Measurements from ENCODE around the gene PREX1. TPM values are rescaled to one million over a fixed set of nuclear protein-coding genes. Genes with fewer than 3 reads are reported as not detected.
A peak's percentile ranks its signal among the peaks of the same experiment; 100 is the strongest.

PREX1 gene
- total RNA-seq, 4 donors from 2014 or later = 9.9 to 150 (median 18.4) TPM

GRCh38 chr20:48629069-48629959, 198.5 kb downstream of the PREX1 start:
- H3K27me3 ChIP-seq = no peaks in the 10 kb centered on the region
- TF ChIP-seq, protein P1, sequence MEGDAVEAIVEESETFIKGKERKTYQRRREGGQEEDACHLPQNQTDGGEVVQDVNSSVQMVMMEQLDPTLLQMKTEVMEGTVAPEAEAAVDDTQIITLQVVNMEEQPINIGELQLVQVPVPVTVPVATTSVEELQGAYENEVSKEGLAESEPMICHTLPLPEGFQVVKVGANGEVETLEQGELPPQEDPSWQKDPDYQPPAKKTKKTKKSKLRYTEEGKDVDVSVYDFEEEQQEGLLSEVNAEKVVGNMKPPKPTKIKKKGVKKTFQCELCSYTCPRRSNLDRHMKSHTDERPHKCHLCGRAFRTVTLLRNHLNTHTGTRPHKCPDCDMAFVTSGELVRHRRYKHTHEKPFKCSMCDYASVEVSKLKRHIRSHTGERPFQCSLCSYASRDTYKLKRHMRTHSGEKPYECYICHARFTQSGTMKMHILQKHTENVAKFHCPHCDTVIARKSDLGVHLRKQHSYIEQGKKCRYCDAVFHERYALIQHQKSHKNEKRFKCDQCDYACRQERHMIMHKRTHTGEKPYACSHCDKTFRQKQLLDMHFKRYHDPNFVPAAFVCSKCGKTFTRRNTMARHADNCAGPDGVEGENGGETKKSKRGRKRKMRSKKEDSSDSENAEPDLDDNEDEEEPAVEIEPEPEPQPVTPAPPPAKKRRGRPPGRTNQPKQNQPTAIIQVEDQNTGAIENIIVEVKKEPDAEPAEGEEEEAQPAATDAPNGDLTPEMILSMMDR (IDR thresholded peaks at IDR 0.05) = no peak
- TF ChIP-seq POLR2A (IDR thresholded peaks at IDR 0.05) = no peak
- no peaks in the 10 kb centered on the region for H3K9me3 ChIP-seq
- no peak overlapping the region for H3K4me3 ChIP-seq
- no peak overlapping the region for H3K27ac ChIP-seq
- H3K4me1 ChIP-seq = no peaks in the 10 kb centered on the region
- peak in 1 of 3 donors; percentile 33 for DNase-seq
- H3K36me3 ChIP-seq = peaks cover 0 to 30% (median 0%) of the 10 kb centered on the region in 3 donors

DNA sequence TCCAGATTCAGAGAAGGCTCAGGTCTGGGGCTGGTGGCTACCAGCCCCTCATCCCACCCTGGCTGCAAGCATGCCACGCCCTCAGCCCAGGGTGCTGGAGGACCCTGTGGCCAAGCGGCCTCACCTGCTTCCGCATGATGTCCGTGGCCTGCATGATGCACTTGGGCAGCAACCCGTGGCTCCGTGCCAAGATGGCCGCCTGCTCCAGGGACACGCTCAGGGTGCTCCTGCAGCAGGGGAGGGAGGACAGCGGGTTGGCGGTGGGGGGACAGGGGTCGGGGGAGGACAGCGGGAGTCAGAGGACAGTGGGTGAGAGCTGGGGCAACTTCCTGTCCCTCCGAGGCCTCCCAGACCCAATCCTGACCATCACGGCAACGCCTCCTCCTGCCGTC, 200.1 kb downstream of the PREX1 start:
- H3K36me3 ChIP-seq = peaks cover 0 to 29% (median 0%) of the 10 kb centered on the region in 3 donors
- TF ChIP-seq, protein P1 (IDR thresholded peaks at IDR 0.05) = no peak
- TF ChIP-seq POLR2A (IDR thresholded peaks at IDR 0.05) = no peak
- peak in 1 of 3 donors; percentile 45 for DNase-seq

DNA sequence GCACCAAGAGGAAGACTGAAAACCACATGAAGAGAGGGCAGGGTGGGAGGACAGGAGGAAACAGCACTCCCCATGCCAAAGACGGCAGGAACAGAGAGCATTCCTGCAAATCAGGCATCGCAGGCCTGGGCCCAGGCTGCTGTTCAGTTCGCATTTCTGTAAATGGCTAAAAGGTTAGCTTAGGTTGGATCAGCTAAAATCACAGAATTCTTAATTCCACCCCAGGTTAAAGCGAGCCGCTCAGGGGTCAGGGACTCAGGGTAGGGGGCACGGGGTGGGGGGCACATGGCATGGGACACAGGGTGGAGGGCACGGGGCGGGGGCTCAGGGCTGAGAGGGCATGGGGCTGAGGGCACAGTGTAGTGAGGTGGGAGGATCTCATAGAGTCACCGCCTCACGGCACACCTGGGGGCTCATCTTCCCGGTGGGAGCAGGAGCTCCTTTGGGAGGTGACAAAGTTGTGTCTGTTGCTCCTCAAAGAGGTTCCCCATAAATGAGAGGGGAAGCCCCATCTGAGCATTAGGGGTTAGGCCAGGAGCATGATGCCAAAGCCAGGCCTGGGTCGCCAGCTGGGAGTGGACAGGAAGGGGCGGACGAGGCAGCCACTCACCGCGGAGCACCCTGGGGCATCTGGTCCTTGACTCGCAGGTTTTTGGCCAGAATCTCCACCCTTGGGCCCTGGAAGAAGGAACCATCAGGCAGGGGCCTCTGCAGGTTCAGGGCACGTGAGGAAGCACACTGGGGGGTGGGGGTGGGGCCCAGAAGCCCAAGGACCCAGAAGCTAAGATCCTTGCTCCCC, 200.7 kb downstream of the PREX1 start:
- TF ChIP-seq, protein P1 (IDR thresholded peaks at IDR 0.05) = no peak
- TF ChIP-seq POLR2A (IDR thresholded peaks at IDR 0.05) = no peak
- H3K36me3 ChIP-seq = peaks cover 0 to 23% (median 0%) of the 10 kb centered on the region in 3 donors
- peak in 1 of 3 donors; percentile 35 for DNase-seq

More for the DNA sequence above, 200.1 kb downstream of the PREX1 start:
- Histone ChIP-seq H3K4me3 (no peak overlapping the region), H3K27ac (no peak overlapping the region), H3K27me3 (no peaks in the 10 kb centered on the region), H3K4me1 (no peaks in the 10 kb centered on the region), H3K9me3 (no peaks in the 10 kb centered on the region)

DNA sequence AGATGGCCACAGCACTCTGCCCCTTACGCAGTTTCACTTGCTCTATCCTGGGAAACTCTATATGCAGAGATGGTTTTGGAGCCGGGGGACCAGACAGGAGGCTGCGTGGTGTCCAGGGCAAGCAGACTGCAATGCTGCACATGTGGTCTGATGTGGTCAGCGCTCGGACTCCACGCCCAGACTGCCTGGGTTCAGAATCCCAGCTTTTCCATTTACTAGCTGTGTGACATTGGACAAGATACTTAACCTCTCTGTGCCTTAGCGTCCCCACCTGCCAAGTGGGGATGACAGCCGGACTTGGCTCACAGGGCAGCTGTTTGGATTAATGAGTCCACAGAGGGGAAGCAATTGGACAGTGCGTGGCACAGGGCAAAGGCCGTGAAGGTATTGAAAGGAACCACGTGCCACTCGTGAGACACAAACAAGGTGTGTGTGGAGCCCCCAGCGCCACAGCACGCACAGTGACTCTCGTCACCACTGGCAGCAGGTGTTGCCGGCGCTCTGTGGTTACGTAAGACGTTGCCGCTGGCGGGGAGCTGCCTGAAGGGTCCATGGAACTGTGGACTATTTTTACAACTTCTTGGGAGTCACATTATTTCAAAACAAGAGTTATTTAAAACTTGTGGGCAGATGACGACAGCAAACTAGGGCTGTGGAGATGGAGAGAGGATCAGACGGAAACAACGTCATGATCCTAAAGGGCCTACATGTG, 201.4 kb downstream of the PREX1 start:
- H3K4me3 ChIP-seq = no peak overlapping the region
- peak in 1 of 3 donors; percentile 48 for DNase-seq
- H3K27ac ChIP-seq = no peak overlapping the region
- TF ChIP-seq, protein P1 (IDR thresholded peaks at IDR 0.05) = no peak
- TF ChIP-seq POLR2A (IDR thresholded peaks at IDR 0.05) = no peak
- no peaks in the 10 kb centered on the region for H3K27me3 ChIP-seq
- H3K9me3 ChIP-seq = no peaks in the 10 kb centered on the region
- H3K4me1 ChIP-seq = peaks cover 0 to 6% (median 0%) of the 10 kb centered on the region in 4 donors
- peaks cover 0 to 15% (median 0%) of the 10 kb centered on the region in 3 donors for H3K36me3 ChIP-seq

More for the DNA sequence above, 200.7 kb downstream of the PREX1 start:
- Histone ChIP-seq H3K9me3 (no peaks in the 10 kb centered on the region), H3K27ac (no peak overlapping the region), H3K27me3 (no peaks in the 10 kb centered on the region), H3K4me3 (no peak overlapping the region), H3K4me1 (no peaks in the 10 kb centered on the region)
